Measurements from ENCODE around the gene CPNE9. TPM values are rescaled to one million over a fixed set of nuclear protein-coding genes. Genes with fewer than 3 reads are reported as not detected.

Gene CPNE9
- total RNA-seq, 1 experiment from 2014 or later, result 3.5 TPM

DNA sequence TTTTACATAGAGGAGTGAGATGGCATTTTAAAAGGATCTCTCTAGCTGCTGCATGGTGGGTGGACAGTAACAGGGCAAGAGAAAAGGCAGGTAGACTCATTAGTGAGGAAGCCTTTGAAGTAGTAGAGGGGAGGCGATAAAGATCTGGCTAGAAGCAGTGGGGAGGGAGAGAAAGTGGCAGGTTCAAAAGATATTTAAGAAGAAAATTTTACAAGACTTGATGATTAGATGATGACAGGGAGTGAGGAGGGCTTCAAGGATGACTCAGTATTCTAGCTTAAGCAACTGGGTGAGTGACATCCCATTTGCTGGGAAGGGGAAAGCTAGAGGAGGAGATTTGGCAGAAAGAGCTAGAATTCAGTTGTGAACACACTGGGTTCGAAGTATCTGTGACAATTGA, 24.1 kb downstream of the CPNE9 start:
- Histone ChIP-seq H3K56ac (ENCODE audit: insufficient read length, low read depth, low read length) (no peak overlapping the region), H2BK20ac (ENCODE audit: low read depth, low read length, poor library complexity, severe bottlenecking) (no peak overlapping the region), H2BK12ac (ENCODE audit: insufficient read length, low read depth, low read length) (no peak overlapping the region), H2AK5ac (ENCODE audit: insufficient read length, low read length) (no peak overlapping the region), H3K79me2 (ENCODE audit: insufficient read depth, low read length) (peaks cover 4% of the 10 kb centered on the region; the same call in 1 of the 2 replicates), H2BK15ac (ENCODE audit: low read depth, low read length) (no peak overlapping the region), H3K4me2 (ENCODE audit: insufficient read depth, insufficient read length, low read length) (no peak overlapping the region), H3K23me2 (ENCODE audit: insufficient read length, low read depth, low read length, poor library complexity, severe bottlenecking) (peaks cover 14% of the 10 kb centered on the region), H3K4ac (ENCODE audit: low read depth, low read length) (no peak overlapping the region; the same call in 1 of the 2 replicates), H2BK5ac (ENCODE audit: insufficient read length, low read length) (no peak overlapping the region), H4K20me1 (ENCODE audit: control insufficient read depth, insufficient read depth, insufficient read length) (no peaks in the 10 kb centered on the region), H3K27me3 (ENCODE audit: insufficient read depth, low read length) (no peaks in the 10 kb centered on the region), H3K23ac (ENCODE audit: insufficient read length, low read depth, low read length) (no peak overlapping the region), H3K9me3 (ENCODE audit: control insufficient read depth, low read depth, low read length) (no peaks in the 10 kb centered on the region), H2AFZ (ENCODE audit: low read length) (no peak overlapping the region), H3T11ph (ENCODE audit: low read length) (no peak overlapping the region), H3K9ac (ENCODE audit: extremely low read depth, insufficient read length, low read length) (no peak overlapping the region), H4K5ac (ENCODE audit: insufficient read length, low read depth, low read length) (no peak overlapping the region), H3K4me1 (ENCODE audit: insufficient read depth, low read length) (no peaks in the 10 kb centered on the region), H3K14ac (ENCODE audit: insufficient read depth, low read length) (no peak overlapping the region), H3K79me1 (ENCODE audit: insufficient read depth, low read depth, low read length, poor library complexity, severe bottlenecking) (no peaks in the 10 kb centered on the region), H4K91ac (ENCODE audit: insufficient read length, low read depth, low read length) (no peak overlapping the region), H3K27ac (ENCODE audit: insufficient read length, low read depth, low read length) (no peak overlapping the region), H4K8ac (replicated peaks; ENCODE audit: insufficient read length, low read depth, low read length) (no peak overlapping the region), H2BK120ac (ENCODE audit: low read depth, low read length, poor library complexity, severe bottlenecking) (no peak overlapping the region), H3K18ac (ENCODE audit: insufficient read length, low read depth, low read length) (no peak overlapping the region)
- DNase-seq, result no peak
- Mint-ChIP-seq H3K27ac (0 out of 7 replicates have a peak overlapping the region, but pooled peaks of 1 of the 3 experiments have one; percentile 15), H3K9me3 (no peaks in the 10 kb centered on the region; a peak in 1 of 5 replicates), H3K27me3 (ENCODE audit: low read depth) (peaks cover 2% of the 10 kb centered on the region; the same call in 1 of the 2 replicates), H3K36me3 (ENCODE audit: insufficient read depth in 1 of 3, low read depth in 3 of 3) (peaks cover 0 to 2% (median 0%) of the 10 kb centered on the region in 3 experiments; a peak in 1 of 7 replicates), H3K4me3 (no peak overlapping the region; a peak in 1 of 5 replicates), H3K4me1 (peaks cover 28 to 34% of the 10 kb centered on the region in 2 experiments)
- WGBS (ENCODE audit: extremely low coverage, insufficient read length, low lambda C conversion rate), result no CpG with 5 or more reads among the region's 2 CpGs
- TF ChIP-seq, protein P1, sequence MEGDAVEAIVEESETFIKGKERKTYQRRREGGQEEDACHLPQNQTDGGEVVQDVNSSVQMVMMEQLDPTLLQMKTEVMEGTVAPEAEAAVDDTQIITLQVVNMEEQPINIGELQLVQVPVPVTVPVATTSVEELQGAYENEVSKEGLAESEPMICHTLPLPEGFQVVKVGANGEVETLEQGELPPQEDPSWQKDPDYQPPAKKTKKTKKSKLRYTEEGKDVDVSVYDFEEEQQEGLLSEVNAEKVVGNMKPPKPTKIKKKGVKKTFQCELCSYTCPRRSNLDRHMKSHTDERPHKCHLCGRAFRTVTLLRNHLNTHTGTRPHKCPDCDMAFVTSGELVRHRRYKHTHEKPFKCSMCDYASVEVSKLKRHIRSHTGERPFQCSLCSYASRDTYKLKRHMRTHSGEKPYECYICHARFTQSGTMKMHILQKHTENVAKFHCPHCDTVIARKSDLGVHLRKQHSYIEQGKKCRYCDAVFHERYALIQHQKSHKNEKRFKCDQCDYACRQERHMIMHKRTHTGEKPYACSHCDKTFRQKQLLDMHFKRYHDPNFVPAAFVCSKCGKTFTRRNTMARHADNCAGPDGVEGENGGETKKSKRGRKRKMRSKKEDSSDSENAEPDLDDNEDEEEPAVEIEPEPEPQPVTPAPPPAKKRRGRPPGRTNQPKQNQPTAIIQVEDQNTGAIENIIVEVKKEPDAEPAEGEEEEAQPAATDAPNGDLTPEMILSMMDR (conservative IDR thresholded peaks at IDR 0.05), result no peak

Measured in H9 (cell line).